HepG2 (cell line): ENCODE measurements around the gene THADA. TPM values are rescaled to one million over a fixed set of nuclear protein-coding genes. Genes with fewer than 3 reads are reported as not detected.
A peak's percentile ranks its signal among the peaks of the same experiment; 100 is the strongest.

Source experiments
- ATF1 ChIP-seq: IDR thresholded peaks from 2 replicates; pipeline ENCODE4 v1.6.1; 2016; ENCODE audit warnings: mild to moderate bottlenecking, control low read depth
- ELF4 ChIP-seq: sonication (generic); formaldehyde crosslinking; IDR thresholded peaks from 2 replicates; pipeline ENCODE4 v1.5.0; 2020; ENCODE audit warnings: missing genetic modification reagents, mild to moderate bottlenecking, moderate library complexity, borderline replicate concordance
- KDM2A ChIP-seq: sonication (generic); formaldehyde crosslinking; IDR thresholded peaks from 2 replicates; pipeline ENCODE4 v1.4.0; 2020; ENCODE audit warnings: low read depth, missing genetic modification reagents, borderline replicate concordance
- RARA ChIP-seq: IDR thresholded peaks from 2 replicates; pipeline ENCODE4 v1.6.1; 2016; ENCODE audit warnings: missing genetic modification reagents, missing compliant biosample characterization
- REPIN1 ChIP-seq: sonication (generic); formaldehyde crosslinking; IDR thresholded peaks from 2 replicates; pipeline ENCODE4 v1.8.0; 2022; ENCODE audit warnings: missing genetic modification reagents, low read depth, mild to moderate bottlenecking, borderline replicate concordance
- ZMYM4 ChIP-seq: sonication (generic); formaldehyde crosslinking; IDR thresholded peaks from 2 replicates; pipeline ENCODE4 v1.8.1; 2023; ENCODE audit warnings: mild to moderate bottlenecking, missing genetic modification reagents
- ZSCAN30 ChIP-seq: sonication (generic); formaldehyde crosslinking; IDR thresholded peaks from 2 replicates; pipeline ENCODE4 v1.5.0; 2020; ENCODE audit warnings: mild to moderate bottlenecking, missing genetic modification reagents
- polyA plus RNA-seq, 8 experiments: library from polyadenylated mRNA; depleted of rRNA in 3 of 8; stranded (reverse) in 7 of 8; unstranded in 1 of 8; fragments of >200 nt; fragmentation: Illumina TruSeq in 4 of 8; extraction: Trizol in 4 of 8; gene quantifications; 2 replicates each; pipeline versions ENCODE4 v1.2.1 to v1.2.3, GENCODE V29; 2011 to 2016; ENCODE audit warnings: low read depth in 4 of 8, missing spikeins in 1 of 8, mixed read lengths in 1 of 8; ENCODE audit not compliant: insufficient read depth in 1 of 8
- total RNA-seq, 5 experiments: library from RNA; depleted of rRNA; stranded (reverse); fragments of >200 nt; fragmentation: Illumina TruSeq; extraction: Trizol; gene quantifications; 2 replicates each; pipeline ENCODE4 v1.2.3, GENCODE V29; 2016; ENCODE audit warnings: low read depth in 1 of 5
- TF ChIP-seq, protein P1 (sequence below): sonication (generic); formaldehyde crosslinking; IDR thresholded peaks from 2 replicates; pipeline ENCODE4 v1.5.0; 2020; ENCODE audit warnings: missing genetic modification reagents
- TF ChIP-seq, protein P2 (sequence below): sonication (generic); formaldehyde crosslinking; IDR thresholded peaks from 2 replicates; pipeline ENCODE4 v1.4.0; 2020; ENCODE audit warnings: missing genetic modification reagents, borderline replicate concordance
- TF ChIP-seq, protein P3 (sequence below): sonication (generic); formaldehyde crosslinking; IDR thresholded peaks from 2 replicates; pipeline ENCODE4 v1.8.0; 2022; ENCODE audit warnings: missing genetic modification reagents, mild to moderate bottlenecking, moderate library complexity, borderline replicate concordance
- TF ChIP-seq, protein P4 (sequence below): IDR thresholded peaks from 2 replicates; pipeline ENCODE4 v1.6.1; 2016; ENCODE audit warnings: mild to moderate bottlenecking, missing biosample characterization, missing genetic modification reagents
- TF ChIP-seq, protein P5 (sequence below): sonication (generic); formaldehyde crosslinking; IDR thresholded peaks from 2 replicates; pipeline ENCODE4 v1.4.0; 2020; ENCODE audit warnings: mild to moderate bottlenecking, missing genetic modification reagents, borderline replicate concordance

THADA gene
- total and polyA plus RNA-seq, 2 of the 13 experiments (the other 11 are each of a cell fraction or from before 2014, with no cell fraction given): 12.7 to 21.7 TPM

DNA sequence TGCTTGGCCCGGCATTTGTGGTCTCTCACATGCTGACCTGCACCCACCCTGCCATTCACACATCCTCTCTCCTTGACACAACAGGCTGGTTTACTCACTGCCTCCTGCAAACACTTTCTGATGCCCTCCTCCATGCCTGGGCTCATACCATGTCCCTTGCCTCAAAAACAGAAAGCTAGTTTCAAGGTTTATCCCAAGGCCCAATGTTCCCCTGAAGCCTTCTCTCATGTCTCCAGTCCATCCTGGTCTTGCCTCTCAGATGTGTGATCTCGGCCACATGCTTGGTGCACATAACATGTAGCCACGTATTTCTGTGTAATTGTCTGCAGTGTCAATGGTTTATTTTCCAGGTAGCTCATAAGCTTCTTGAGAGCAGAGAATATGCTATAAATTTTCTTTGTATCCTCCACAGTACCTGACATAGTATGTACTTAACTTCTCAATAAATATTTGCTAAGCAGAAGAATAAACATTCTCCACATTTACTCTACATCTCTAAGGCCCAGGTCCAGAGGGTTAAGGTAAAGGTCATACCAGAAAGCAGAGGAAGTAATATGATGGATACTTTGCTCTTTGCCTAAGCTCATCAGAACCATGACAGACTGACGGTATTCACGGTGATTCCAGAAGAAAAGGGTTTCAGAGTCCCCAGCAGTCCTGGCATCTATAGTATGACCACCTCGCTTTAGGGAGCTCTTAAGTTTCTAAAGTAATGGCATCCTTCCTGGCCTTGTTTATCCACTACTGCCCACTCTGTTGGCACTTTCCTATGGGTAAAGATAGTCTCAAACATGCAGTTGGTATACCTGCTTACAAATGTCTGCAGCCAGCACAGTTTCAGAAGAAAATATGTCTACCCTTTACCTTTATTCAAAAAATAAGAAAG, 206.0 kb downstream of the THADA start (continued):
- peak; percentile 18; the same call in 1 of the 2 replicates for TF ChIP-seq KDM2A (CRISPR knock-in tag)
- TF ChIP-seq, protein P1, sequence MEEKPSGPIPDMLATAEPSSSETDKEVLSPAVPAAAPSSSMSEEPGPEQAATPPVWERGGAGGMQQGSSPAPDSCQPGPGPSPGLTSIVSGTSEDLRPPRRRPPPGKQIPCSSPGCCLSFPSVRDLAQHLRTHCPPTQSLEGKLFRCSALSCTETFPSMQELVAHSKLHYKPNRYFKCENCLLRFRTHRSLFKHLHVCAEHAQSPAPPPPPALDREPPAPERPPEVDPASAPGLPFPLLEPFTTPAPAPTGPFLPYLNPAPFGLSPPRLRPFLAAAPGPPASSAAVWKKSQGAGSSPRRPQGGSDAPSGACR (CRISPR knock-in tag): 0 out of 2 replicates have a peak, but pooled peaks have one; percentile 26
- TF ChIP-seq ELF4 (CRISPR knock-in tag): 0 out of 2 replicates have a peak, but pooled peaks have one; percentile 9
- peak; percentile 79 for TF ChIP-seq ZMYM4 (CRISPR knock-in tag)
- peak; percentile 74 for TF ChIP-seq REPIN1 (CRISPR knock-in tag)
- TF ChIP-seq, protein P2, sequence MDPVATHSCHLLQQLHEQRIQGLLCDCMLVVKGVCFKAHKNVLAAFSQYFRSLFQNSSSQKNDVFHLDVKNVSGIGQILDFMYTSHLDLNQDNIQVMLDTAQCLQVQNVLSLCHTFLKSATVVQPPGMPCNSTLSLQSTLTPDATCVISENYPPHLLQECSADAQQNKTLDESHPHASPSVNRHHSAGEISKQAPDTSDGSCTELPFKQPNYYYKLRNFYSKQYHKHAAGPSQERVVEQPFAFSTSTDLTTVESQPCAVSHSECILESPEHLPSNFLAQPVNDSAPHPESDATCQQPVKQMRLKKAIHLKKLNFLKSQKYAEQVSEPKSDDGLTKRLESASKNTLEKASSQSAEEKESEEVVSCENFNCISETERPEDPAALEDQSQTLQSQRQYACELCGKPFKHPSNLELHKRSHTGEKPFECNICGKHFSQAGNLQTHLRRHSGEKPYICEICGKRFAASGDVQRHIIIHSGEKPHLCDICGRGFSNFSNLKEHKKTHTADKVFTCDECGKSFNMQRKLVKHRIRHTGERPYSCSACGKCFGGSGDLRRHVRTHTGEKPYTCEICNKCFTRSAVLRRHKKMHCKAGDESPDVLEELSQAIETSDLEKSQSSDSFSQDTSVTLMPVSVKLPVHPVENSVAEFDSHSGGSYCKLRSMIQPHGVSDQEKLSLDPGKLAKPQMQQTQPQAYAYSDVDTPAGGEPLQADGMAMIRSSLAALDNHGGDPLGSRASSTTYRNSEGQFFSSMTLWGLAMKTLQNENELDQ: no peak; the same call in 1 of the 2 replicates
- TF ChIP-seq, protein P3, sequence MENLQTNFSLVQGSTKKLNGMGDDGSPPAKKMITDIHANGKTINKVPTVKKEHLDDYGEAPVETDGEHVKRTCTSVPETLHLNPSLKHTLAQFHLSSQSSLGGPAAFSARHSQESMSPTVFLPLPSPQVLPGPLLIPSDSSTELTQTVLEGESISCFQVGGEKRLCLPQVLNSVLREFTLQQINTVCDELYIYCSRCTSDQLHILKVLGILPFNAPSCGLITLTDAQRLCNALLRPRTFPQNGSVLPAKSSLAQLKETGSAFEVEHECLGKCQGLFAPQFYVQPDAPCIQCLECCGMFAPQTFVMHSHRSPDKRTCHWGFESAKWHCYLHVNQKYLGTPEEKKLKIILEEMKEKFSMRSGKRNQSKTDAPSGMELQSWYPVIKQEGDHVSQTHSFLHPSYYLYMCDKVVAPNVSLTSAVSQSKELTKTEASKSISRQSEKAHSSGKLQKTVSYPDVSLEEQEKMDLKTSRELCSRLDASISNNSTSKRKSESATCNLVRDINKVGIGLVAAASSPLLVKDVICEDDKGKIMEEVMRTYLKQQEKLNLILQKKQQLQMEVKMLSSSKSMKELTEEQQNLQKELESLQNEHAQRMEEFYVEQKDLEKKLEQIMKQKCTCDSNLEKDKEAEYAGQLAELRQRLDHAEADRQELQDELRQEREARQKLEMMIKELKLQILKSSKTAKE: peak; percentile 42; the same call in 1 of the 2 replicates
- TF ChIP-seq, protein P4, sequence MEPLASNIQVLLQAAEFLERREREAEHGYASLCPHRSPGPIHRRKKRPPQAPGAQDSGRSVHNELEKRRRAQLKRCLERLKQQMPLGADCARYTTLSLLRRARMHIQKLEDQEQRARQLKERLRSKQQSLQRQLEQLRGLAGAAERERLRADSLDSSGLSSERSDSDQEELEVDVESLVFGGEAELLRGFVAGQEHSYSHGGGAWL (CRISPR knock-in tag): no peak
- TF ChIP-seq, protein P5, sequence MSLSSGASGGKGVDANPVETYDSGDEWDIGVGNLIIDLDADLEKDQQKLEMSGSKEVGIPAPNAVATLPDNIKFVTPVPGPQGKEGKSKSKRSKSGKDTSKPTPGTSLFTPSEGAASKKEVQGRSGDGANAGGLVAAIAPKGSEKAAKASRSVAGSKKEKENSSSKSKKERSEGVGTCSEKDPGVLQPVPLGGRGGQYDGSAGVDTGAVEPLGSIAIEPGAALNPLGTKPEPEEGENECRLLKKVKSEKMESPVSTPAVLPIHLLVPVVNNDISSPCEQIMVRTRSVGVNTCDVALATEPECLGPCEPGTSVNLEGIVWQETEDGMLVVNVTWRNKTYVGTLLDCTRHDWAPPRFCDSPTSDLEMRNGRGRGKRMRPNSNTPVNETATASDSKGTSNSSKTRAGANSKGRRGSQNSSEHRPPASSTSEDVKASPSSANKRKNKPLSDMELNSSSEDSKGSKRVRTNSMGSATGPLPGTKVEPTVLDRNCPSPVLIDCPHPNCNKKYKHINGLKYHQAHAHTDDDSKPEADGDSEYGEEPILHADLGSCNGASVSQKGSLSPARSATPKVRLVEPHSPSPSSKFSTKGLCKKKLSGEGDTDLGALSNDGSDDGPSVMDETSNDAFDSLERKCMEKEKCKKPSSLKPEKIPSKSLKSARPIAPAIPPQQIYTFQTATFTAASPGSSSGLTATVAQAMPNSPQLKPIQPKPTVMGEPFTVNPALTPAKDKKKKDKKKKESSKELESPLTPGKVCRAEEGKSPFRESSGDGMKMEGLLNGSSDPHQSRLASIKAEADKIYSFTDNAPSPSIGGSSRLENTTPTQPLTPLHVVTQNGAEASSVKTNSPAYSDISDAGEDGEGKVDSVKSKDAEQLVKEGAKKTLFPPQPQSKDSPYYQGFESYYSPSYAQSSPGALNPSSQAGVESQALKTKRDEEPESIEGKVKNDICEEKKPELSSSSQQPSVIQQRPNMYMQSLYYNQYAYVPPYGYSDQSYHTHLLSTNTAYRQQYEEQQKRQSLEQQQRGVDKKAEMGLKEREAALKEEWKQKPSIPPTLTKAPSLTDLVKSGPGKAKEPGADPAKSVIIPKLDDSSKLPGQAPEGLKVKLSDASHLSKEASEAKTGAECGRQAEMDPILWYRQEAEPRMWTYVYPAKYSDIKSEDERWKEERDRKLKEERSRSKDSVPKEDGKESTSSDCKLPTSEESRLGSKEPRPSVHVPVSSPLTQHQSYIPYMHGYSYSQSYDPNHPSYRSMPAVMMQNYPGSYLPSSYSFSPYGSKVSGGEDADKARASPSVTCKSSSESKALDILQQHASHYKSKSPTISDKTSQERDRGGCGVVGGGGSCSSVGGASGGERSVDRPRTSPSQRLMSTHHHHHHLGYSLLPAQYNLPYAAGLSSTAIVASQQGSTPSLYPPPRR: peak; percentile 97
- peak; percentile 98 for TF ChIP-seq RARA (CRISPR knock-in tag)
- no peak for TF ChIP-seq ZSCAN30 (CRISPR knock-in tag)
- TF ChIP-seq ATF1 (CRISPR knock-in tag): peak; percentile 33; the same call in 1 of the 2 replicates
